Immature natural killer cell (primary cell): ENCODE data around the gene C11orf52. TPM values are rescaled to one million over a fixed set of nuclear protein-coding genes. Genes with fewer than 3 reads are reported as not detected.

Source experiments
- DNase-seq, 3 donors: peaks; one replicate each; pipeline ENCODE4 v3.0.0; 2022; ENCODE audit warnings: mixed read lengths in 1 of 3
- H3K27ac Mint-ChIP-seq, 6 donors: one replicate each; pipeline ENCODE4 v1.8.0; 2020; ENCODE audit warnings: mixed read lengths in 6 of 6, mild to moderate bottlenecking in 5 of 6, inconsistent platforms in 4 of 6, moderate library complexity in 3 of 6
- H3K27me3 Mint-ChIP-seq, 3 donors: one replicate each; pipeline ENCODE4 v1.8.0; 2020 to 2021; ENCODE audit warnings: low read depth in 3 of 3, mild to moderate bottlenecking in 3 of 3, mixed read lengths in 3 of 3, moderate library complexity in 3 of 3, inconsistent platforms in 1 of 3
- H3K36me3 Mint-ChIP-seq, 3 donors: one replicate each; pipeline ENCODE4 v1.8.0; 2020; ENCODE audit warnings: mixed read lengths in 3 of 3, inconsistent platforms in 2 of 3, mild to moderate bottlenecking in 2 of 3
- H3K4me1 Mint-ChIP-seq, 2 donors: one replicate each; pipeline ENCODE4 v1.8.0; 2020; ENCODE audit warnings: inconsistent platforms in 2 of 2, mild to moderate bottlenecking in 2 of 2, mixed read lengths in 2 of 2, moderate library complexity in 1 of 2
- H3K4me3 Mint-ChIP-seq, 5 donors: one replicate each; pipeline ENCODE4 v1.8.0; 2020; ENCODE audit warnings: mild to moderate bottlenecking in 5 of 5, mixed read lengths in 5 of 5, inconsistent platforms in 3 of 5, moderate library complexity in 3 of 5
- H3K9me3 Mint-ChIP-seq, 6 donors: one replicate each; pipeline ENCODE4 v1.8.0; 2020; ENCODE audit warnings: mild to moderate bottlenecking in 6 of 6, mixed read lengths in 6 of 6, inconsistent platforms in 4 of 6, moderate library complexity in 3 of 6
- polyA plus RNA-seq, 3 donors: library from polyadenylated mRNA; unstranded; fragments of 300-500 nt; fragmentation: Illumina TruSeq; gene quantifications; one replicate each; pipeline ENCODE4 v1.2.3, GENCODE V29; 2021

Gene C11orf52
- polyA plus RNA-seq, 3 donors from 2014 or later = not detected

DNA sequence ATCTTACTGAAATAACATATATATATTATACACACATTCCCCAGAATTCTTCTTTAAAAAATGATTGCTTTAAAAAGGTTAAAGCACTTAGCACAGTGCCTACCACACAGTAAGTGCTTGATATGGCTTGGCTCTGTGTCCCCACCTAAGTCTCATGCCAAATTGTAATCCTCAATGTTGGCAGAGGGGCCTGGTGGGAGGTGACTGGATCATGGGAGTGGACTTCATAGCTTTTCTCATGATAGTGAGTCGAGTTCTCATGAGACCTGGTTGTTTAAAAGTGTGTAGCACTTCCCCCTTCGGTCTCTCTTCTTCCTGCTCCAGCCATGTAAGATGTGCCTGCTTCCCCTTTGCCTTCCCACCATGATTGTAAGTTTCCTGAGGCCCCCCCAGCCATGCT, 13.3 kb upstream of the C11orf52 start:
- Mint-ChIP-seq H3K4me3 (no peak overlapping the region), H3K9me3 (no peaks in the 10 kb centered on the region), H3K27ac (no peak overlapping the region), H3K36me3 (peaks cover 0 to 5% (median 4%) of the 10 kb centered on the region in 3 donors), H3K27me3 (peaks cover 5 to 7% (median 6%) of the 10 kb centered on the region in 3 donors), H3K4me1 (no peaks in the 10 kb centered on the region)
- DNase-seq = no peak

DNA sequence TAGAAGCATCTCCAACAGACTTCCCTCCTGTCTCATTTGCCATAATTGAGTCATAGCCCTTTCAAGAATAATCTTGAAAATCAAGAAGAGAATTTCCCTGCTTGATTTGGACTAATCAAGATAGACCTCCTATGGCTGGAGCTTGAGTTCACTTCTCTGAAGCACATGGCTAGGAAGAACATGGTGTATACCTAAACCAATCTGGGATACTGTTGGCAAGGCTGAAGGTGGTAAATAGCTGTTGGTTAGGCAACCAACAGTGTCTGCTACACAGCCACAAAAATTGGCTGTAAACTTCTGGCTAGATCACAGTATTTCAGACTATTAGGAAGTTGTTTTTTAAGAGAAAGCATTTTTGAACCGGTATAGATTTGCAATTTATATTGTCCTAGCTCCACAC, 12.0 kb upstream of the C11orf52 start:
- no peak for DNase-seq
- Mint-ChIP-seq H3K4me1 (no peaks in the 10 kb centered on the region), H3K36me3 (peaks cover 0 to 5% (median 4%) of the 10 kb centered on the region in 3 donors), H3K27ac (no peak overlapping the region), H3K27me3 (peaks cover 5 to 15% (median 10%) of the 10 kb centered on the region in 3 donors), H3K9me3 (peaks cover 0 to 2% (median 0%) of the 10 kb centered on the region in 6 donors), H3K4me3 (no peak overlapping the region)

GRCh38 chr11:111908639-111909305, 9.9 kb upstream of the C11orf52 start:
- peaks cover 7 to 15% (median 12%) of the 10 kb centered on the region in 3 donors for H3K27me3 Mint-ChIP-seq
- no peak for DNase-seq
- no peak overlapping the region for H3K4me3 Mint-ChIP-seq
- H3K9me3 Mint-ChIP-seq = peaks cover 0 to 2% (median 0%) of the 10 kb centered on the region in 6 donors
- no peak overlapping the region for H3K27ac Mint-ChIP-seq
- peaks cover 0 to 4% (median 0%) of the 10 kb centered on the region in 3 donors for H3K36me3 Mint-ChIP-seq
- no peaks in the 10 kb centered on the region for H3K4me1 Mint-ChIP-seq

DNA sequence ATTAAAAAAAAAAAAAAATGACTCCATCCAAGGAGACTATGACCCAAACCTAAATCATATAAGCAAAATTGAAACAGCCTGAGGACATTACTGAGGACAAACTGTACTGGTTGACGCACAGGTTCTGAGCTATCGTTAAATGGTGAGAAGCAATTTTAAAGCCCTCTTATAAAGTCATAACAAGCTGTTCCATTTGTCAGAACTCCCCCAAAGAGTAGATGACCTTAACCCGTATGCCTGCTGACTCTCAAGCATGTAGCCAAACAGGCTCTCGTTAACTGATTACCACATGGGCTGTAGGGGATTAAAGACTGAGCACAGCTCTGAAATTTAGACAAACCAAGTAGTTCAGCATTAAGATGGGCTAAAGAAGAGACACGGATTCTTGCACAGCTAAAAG, 9.3 kb upstream of the C11orf52 start:
- no peak for DNase-seq
- Mint-ChIP-seq H3K4me3 (no peak overlapping the region), H3K27me3 (peaks cover 7 to 18% (median 12%) of the 10 kb centered on the region in 3 donors), H3K36me3 (peaks cover 0 to 4% (median 0%) of the 10 kb centered on the region in 3 donors), H3K4me1 (no peaks in the 10 kb centered on the region), H3K9me3 (peaks cover 0 to 2% (median 0%) of the 10 kb centered on the region in 6 donors), H3K27ac (no peak overlapping the region)

GRCh38 chr11:111910676-111911562, 7.8 kb upstream of the C11orf52 start:
- DNase-seq = no peak
- Mint-ChIP-seq H3K36me3 (no peaks in the 10 kb centered on the region), H3K9me3 (peaks cover 0 to 2% (median 0%) of the 10 kb centered on the region in 6 donors), H3K4me1 (no peaks in the 10 kb centered on the region), H3K27ac (no peak overlapping the region), H3K4me3 (no peak overlapping the region), H3K27me3 (peaks cover 12 to 16% (median 15%) of the 10 kb centered on the region in 3 donors)

DNA sequence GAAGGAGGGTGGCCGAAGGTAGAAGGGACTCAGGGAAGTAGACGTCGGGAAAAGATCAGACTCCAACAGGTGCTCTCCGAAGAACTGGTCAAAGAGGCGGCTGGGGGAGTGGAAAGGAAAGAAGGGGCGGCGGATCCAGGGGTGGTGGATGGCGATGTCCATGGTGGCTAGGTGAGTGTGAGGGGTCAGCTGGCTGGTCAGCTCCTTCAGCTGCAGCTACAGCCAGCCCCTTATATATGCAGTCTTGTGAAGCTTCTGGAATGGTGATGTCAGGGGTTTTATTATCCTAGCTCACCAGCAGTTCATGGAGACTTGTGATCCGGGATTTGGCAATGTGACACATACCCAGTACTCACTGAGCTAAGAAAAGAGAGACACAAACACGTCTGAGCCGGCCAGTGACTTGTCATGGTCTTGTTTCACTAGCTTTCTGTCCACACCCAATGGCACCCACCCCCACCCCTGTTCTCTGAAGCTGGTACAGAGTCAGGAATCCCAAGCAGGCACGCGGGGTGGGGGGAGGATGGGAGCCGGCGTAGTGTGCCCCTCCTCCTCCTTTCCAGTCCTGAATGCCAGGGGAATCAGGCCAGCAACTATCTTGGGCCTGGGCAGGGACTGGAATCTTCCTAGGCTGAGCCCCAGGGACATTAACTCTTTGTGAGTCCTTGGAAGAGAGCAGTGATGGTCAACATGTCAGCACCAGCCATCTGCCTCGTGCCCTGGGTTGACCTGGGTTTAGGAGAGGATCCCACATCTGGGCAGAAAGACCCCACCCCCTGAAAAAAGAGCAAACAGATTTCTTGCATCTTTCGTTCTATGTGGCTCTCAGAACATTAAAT, 6.9 kb upstream of the C11orf52 start, which contains the start of gene CRYAB:
Gene CRYAB (minus strand): TSS at position 208 of the 839 bp plus-strand sequence. CDS start 46 bp downstream, at position 162.
- Mint-ChIP-seq H3K36me3 (no peaks in the 10 kb centered on the region), H3K4me3 (no peak within 1 kb of the TSS), H3K4me1 (no peaks in the 10 kb centered on the region), H3K9me3 (peaks cover 0 to 4% (median 0%) of the 10 kb centered on the region in 6 donors), H3K27me3 (peaks cover 16 to 18% (median 17%) of the 10 kb centered on the region in 3 donors), H3K27ac (no peak within 1 kb of the TSS)
- no peak for DNase-seq

GRCh38 chr11:111912535-111912934, 6.2 kb upstream of the C11orf52 start, which contains the start of gene HSPB2:
Gene HSPB2 (plus strand): TSS chr11:111912734. CDS start chr11:111912830, 96 bp downstream.
- no peak within 1 kb of the TSS for H3K27ac Mint-ChIP-seq
- H3K4me3 Mint-ChIP-seq = no peak within 1 kb of the TSS
- no peaks in the 10 kb centered on the region for H3K4me1 Mint-ChIP-seq
- peaks cover 16 to 18% (median 16%) of the 10 kb centered on the region in 3 donors for H3K27me3 Mint-ChIP-seq
- H3K9me3 Mint-ChIP-seq = peaks cover 0 to 4% (median 0%) of the 10 kb centered on the region in 6 donors
- no peak for DNase-seq
- peaks cover 0 to 4% (median 0%) of the 10 kb centered on the region in 3 donors for H3K36me3 Mint-ChIP-seq

- peaks cover 0 to 4% (median 0%) of the 10 kb centered on the region in 3 donors for H3K36me3 Mint-ChIP-seq
- no peaks in the 10 kb centered on the region for H3K4me1 Mint-ChIP-seq
- no peak for DNase-seq
- H3K27me3 Mint-ChIP-seq = peaks cover 15 to 18% (median 16%) of the 10 kb centered on the region in 3 donors
- H3K27ac Mint-ChIP-seq = no peak overlapping the region
- no peak overlapping the region for H3K4me3 Mint-ChIP-seq
- peaks cover 0 to 4% (median 0%) of the 10 kb centered on the region in 6 donors for H3K9me3 Mint-ChIP-seq
Measured at GRCh38 chr11:111913031-111913861, 5.5 kb upstream of the C11orf52 start.

DNA sequence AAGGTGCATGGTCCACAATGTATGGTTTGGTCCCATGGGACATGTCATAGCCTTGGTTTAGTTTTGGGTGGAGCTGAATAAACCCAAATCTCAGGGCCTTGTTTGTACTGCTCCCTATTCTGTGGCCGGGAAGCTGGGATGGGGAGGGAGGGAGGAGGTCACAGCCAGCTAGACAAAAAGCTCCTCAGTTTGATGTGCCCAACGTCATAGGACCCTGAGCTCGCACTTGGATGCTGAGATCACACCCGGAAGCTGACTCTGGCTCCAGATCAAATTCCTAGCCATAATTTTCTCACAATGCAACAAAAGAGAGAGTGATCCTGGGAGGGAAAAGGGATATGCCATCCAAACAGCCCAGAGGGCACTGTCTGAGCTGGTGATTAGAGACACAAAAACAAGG, 4.7 kb upstream of the C11orf52 start:
- Mint-ChIP-seq H3K4me3 (no peak overlapping the region), H3K27me3 (peaks cover 15 to 18% (median 16%) of the 10 kb centered on the region in 3 donors), H3K36me3 (peaks cover 0 to 4% (median 0%) of the 10 kb centered on the region in 3 donors), H3K27ac (no peak overlapping the region), H3K4me1 (no peaks in the 10 kb centered on the region), H3K9me3 (peaks cover 0 to 4% (median 0%) of the 10 kb centered on the region in 6 donors)
- no peak for DNase-seq

DNA sequence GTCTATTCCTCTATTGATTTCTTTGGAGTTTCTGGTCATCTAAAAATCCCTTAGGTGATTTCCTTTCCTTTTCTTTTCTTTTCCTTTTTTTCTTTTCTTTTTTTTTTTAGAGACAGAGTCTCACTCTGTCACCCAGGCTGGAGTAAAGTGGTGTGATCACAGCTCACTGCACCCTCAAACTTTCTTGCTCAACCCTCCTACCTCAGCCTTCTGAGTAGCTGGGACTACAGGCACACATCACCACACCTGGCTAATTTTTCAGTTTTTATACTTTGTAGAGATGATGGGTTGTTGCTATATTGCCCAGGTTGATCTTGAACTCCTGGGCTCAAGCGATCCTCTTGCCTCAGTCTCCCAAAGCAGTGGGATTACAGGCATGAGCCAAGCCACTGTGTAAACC, 1.9 kb upstream of the C11orf52 start:
- Mint-ChIP-seq H3K27ac (no peak overlapping the region), H3K27me3 (peaks cover 7 to 16% (median 8%) of the 10 kb centered on the region in 3 donors), H3K36me3 (peaks cover 0 to 4% (median 0%) of the 10 kb centered on the region in 3 donors)

DNA sequence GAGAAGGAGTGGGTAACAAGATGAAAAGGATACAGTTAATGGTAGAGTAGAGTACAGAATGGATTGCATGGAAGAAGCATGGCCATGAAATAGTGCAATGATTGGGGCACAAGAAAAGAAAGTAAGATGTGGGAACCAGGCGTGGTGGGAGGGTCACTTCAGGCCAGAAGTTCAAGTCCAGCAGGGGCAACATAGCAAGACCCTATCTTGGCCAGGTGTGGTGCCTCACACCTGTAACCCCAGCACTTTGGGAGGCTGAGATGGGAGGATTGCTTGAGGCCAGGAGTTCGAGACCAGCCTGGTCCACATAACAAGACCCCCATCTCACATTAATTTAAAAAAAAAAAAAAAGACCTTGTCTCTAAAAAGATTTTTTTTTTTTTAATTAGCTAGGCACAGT, 1.4 kb upstream of the C11orf52 start:
- Mint-ChIP-seq H3K9me3 (peaks cover 0 to 1% (median 0%) of the 10 kb centered on the region in 6 donors), H3K4me1 (no peaks in the 10 kb centered on the region), H3K27me3 (peaks cover 7 to 15% (median 8%) of the 10 kb centered on the region in 3 donors), H3K27ac (no peak overlapping the region), H3K36me3 (peaks cover 0 to 4% (median 0%) of the 10 kb centered on the region in 3 donors), H3K4me3 (no peak overlapping the region)
- no peak for DNase-seq

More for the DNA sequence above, 1.9 kb upstream of the C11orf52 start:
- Mint-ChIP-seq H3K4me3 (no peak overlapping the region), H3K9me3 (peaks cover 0 to 1% (median 0%) of the 10 kb centered on the region in 6 donors), H3K4me1 (no peaks in the 10 kb centered on the region)
- DNase-seq = no peak

DNA sequence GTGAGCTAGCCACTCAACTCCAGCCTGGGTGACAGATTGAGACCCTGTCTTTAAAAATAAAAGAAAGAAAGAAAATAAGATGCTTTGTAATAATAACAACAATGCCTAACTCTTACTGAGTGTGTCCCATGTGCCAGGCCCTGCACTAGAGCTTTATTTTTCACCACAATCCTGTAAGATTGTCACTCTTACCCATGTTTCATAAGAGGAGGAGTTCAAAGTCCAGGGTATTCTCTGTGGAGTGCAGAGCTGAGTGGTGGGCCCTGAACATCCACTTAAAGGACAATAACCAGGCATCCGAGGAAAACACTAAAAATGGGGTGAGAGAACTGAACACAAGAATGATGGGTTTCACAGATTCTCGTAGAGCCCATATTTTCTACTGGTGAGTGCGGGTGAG, 925 bp upstream of the C11orf52 start:
- Mint-ChIP-seq H3K4me1 (no peaks in the 10 kb centered on the region), H3K27ac (no peak overlapping the region), H3K4me3 (no peak overlapping the region), H3K36me3 (peaks cover 0 to 4% (median 0%) of the 10 kb centered on the region in 3 donors), H3K27me3 (peaks cover 7 to 15% (median 8%) of the 10 kb centered on the region in 3 donors), H3K9me3 (peaks cover 0 to 1% (median 0%) of the 10 kb centered on the region in 6 donors)
- no peak for DNase-seq
